Measurements from ENCODE around the gene BIVM.

The BIVM gene

GRCh38 chr13:102788683-102789082 is 10.2 kb upstream of the BIVM start:
- DNase-seq, result no peak

GRCh38 chr13:102792396-102792795 is 6.5 kb upstream of the BIVM start:
- no peak for DNase-seq

GRCh38 chr13:102793611-102794355 is 5.1 kb upstream of the BIVM start:
- DNase-seq, result no peak

- no peak for DNase-seq
These were observed 666 bp downstream of the BIVM start for GRCh38 chr13:102799426-102800144.

GRCh38 chr13:102800145-102801041 is 1.5 kb downstream of the BIVM start:
- DNase-seq, result peak; percentile 57

GRCh38 chr13:102805680-102806079 is 6.8 kb downstream of the BIVM start:
- no peak for DNase-seq

- no peak for DNase-seq
These were observed 8.8 kb downstream of the BIVM start for GRCh38 chr13:102807699-102808098.

GRCh38 chr13:102812611-102813287 is 13.8 kb downstream of the BIVM start:
- DNase-seq, result no peak

- no peak for DNase-seq
These were observed 15.2 kb downstream of the BIVM start for GRCh38 chr13:102814025-102814607.

GRCh38 chr13:102814793-102815192 is 15.9 kb downstream of the BIVM start:
- no peak for DNase-seq

GRCh38 chr13:102815788-102816187 is 16.9 kb downstream of the BIVM start:
- no peak for DNase-seq

GRCh38 chr13:102816708-102817107 is 17.8 kb downstream of the BIVM start:
- no peak for DNase-seq

GRCh38 chr13:102817241-102817640 is 18.3 kb downstream of the BIVM start:
- DNase-seq, result no peak

- no peak for DNase-seq
These were observed 19.0 kb downstream of the BIVM start for GRCh38 chr13:102817907-102818306.

GRCh38 chr13:102825400-102825799 is 26.5 kb downstream of the BIVM start:
- DNase-seq, result no peak

GRCh38 chr13:102825921-102826706 is 27.2 kb downstream of the BIVM start:
- no peak for DNase-seq

- DNase-seq, result no peak
These were observed 31.7 kb downstream of the BIVM start for GRCh38 chr13:102830646-102831045.

GRCh38 chr13:102836471-102836870 is 37.6 kb downstream of the BIVM start:
- no peak for DNase-seq

GRCh38 chr13:102838273-102838672 is 39.4 kb downstream of the BIVM start:
- DNase-seq, result no peak

GRCh38 chr13:102838982-102839381 is 40.1 kb downstream of the BIVM start:
- DNase-seq, result no peak

GRCh38 chr13:102839462-102839861 is 40.5 kb downstream of the BIVM start:
- no peak for DNase-seq

GRCh38 chr13:102845289-102845629 is 46.3 kb downstream of the BIVM start:
- DNase-seq, result no peak

Data from T1000 (cell line).